ELF-1 (cell line): Measurements from ENCODE around the gene S100A5.
A peak's percentile ranks its signal among the peaks of the same experiment; 100 is the strongest.
"Not testable (repeated sequence)": the region's sequence is repeated elsewhere in the genome, so short reads cannot be mapped to it uniquely, and the experiment has no call there.

Experiments used
- DNase-seq: peaks from one replicate; pipeline ENCODE4 v3.0.0-alpha.2; 2016; ENCODE audit warnings: low read depth, low spot score

The S100A5 gene

GRCh38 chr1:153533689-153534201, 7.0 kb downstream of the S100A5 start:
- DNase-seq, result no peak

- DNase-seq, result peak; percentile 92
Observed at GRCh38 chr1:153532769-153533599, 7.8 kb downstream of the S100A5 start.

GRCh38 chr1:153532181-153532580, 8.6 kb downstream of the S100A5 start:
- DNase-seq, result no peak

- no peak for DNase-seq
Observed at GRCh38 chr1:153531638-153532037, 9.1 kb downstream of the S100A5 start.

- DNase-seq, result no peak
Observed at GRCh38 chr1:153527683-153528040, 13.1 kb downstream of the S100A5 start.

- DNase-seq, result no peak
Observed at GRCh38 chr1:153527023-153527682, 13.6 kb downstream of the S100A5 start.

GRCh38 chr1:153526132-153526543, 14.6 kb downstream of the S100A5 start:
- no peak for DNase-seq

- peak; percentile 62 for DNase-seq
Observed at GRCh38 chr1:153525088-153525728, 15.5 kb downstream of the S100A5 start.

GRCh38 chr1:153522353-153523048, 18.2 kb downstream of the S100A5 start:
- not testable (repeated sequence) for DNase-seq

- not testable (repeated sequence) for DNase-seq
Observed at GRCh38 chr1:153521808-153522207, 18.9 kb downstream of the S100A5 start.

- no peak for DNase-seq
Observed at GRCh38 chr1:153520818-153521476, 19.8 kb downstream of the S100A5 start.

- not testable (repeated sequence) for DNase-seq
Observed at GRCh38 chr1:153520137-153520691, 20.5 kb downstream of the S100A5 start.

- no peak for DNase-seq
Observed at GRCh38 chr1:153519242-153519641, 21.5 kb downstream of the S100A5 start.

GRCh38 chr1:153515504-153516394, 25.0 kb downstream of the S100A5 start:
- peak; percentile 86 for DNase-seq

- no peak for DNase-seq
Observed at GRCh38 chr1:153513666-153514065, 27.1 kb downstream of the S100A5 start.

- DNase-seq, result no peak
Observed at GRCh38 chr1:153513023-153513422, 27.7 kb downstream of the S100A5 start.

GRCh38 chr1:153510984-153511410, 29.7 kb downstream of the S100A5 start:
- peak; percentile 91 for DNase-seq

GRCh38 chr1:153509729-153510354, 30.9 kb downstream of the S100A5 start:
- peak; percentile 44 for DNase-seq

GRCh38 chr1:153509036-153509435, 31.7 kb downstream of the S100A5 start:
- DNase-seq, result no peak
